LNCAP (cell line): ENCODE measurements around the gene OARD1.

Experiments
- TF ChIP-seq, protein P1 (sequence below): fragments of 450-650 bp; IDR thresholded peaks from 2 replicates; pipeline ENCODE4 v1.5.1; 2017; ENCODE audit warnings: mild to moderate bottlenecking

OARD1 gene

DNA sequence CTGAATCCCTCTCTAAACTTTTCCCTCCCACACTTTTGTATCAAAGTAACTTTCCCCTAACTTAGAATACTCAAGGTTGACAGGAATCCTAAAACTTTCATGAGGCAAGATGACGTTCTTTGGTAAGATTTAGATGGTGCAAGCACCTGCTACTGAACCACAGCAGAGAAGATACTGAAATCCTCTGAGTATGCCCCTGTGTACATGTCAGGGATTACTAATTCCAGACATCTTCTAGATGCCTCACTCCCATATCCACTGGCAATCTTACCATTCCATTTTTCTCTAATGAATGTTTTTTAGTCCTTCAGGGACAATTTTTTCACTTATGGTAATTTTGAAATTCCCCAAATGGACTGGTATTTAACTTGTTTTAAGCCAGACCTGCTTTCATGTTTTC, 10.1 kb downstream of the OARD1 start:
- TF ChIP-seq, protein P1, sequence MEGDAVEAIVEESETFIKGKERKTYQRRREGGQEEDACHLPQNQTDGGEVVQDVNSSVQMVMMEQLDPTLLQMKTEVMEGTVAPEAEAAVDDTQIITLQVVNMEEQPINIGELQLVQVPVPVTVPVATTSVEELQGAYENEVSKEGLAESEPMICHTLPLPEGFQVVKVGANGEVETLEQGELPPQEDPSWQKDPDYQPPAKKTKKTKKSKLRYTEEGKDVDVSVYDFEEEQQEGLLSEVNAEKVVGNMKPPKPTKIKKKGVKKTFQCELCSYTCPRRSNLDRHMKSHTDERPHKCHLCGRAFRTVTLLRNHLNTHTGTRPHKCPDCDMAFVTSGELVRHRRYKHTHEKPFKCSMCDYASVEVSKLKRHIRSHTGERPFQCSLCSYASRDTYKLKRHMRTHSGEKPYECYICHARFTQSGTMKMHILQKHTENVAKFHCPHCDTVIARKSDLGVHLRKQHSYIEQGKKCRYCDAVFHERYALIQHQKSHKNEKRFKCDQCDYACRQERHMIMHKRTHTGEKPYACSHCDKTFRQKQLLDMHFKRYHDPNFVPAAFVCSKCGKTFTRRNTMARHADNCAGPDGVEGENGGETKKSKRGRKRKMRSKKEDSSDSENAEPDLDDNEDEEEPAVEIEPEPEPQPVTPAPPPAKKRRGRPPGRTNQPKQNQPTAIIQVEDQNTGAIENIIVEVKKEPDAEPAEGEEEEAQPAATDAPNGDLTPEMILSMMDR, result no peak

- TF ChIP-seq, protein P1, result no peak
Observed at GRCh38 chr6:41061196-41061726, 10.9 kb downstream of the OARD1 start.

GRCh38 chr6:41059556-41059955, 12.6 kb downstream of the OARD1 start:
- TF ChIP-seq, protein P1, result no peak

GRCh38 chr6:41058783-41059181, 13.4 kb downstream of the OARD1 start:
- TF ChIP-seq, protein P1, result no peak

DNA sequence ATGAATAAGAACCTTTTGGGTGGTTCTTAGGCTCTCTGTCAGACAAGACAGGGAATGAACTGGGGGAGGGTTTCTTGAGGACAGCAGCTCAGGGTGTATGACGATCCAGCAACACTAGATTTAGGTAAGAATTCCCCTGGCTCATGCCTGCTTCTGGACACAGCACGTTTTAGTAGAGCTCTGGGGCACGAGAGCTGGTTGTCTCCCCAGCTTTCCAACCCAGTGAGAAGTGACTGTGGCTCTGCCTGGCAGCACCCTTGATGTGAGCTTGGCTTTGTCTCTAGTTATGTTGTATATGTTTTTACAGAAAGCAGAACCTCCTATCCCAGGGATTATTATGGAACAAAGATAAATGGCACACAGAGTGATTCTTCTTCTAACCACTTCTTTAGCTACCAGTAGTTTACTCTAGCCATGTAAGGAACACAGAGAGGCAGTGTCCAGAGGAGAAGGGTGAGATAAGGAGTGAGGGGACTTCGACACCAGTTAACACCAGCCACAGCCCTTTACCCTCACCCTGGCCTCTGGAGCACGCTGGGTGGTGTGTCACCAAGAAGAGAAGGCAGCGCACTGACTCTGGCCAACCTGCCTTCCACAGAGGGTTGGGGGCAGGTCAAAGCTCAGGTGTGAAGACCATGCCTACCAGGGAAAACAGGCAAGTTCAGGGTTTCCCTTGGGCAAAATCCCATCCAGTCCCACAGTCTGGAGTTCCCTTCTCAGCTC, 15.2 kb downstream of the OARD1 start:
- TF ChIP-seq, protein P1, result no peak

DNA sequence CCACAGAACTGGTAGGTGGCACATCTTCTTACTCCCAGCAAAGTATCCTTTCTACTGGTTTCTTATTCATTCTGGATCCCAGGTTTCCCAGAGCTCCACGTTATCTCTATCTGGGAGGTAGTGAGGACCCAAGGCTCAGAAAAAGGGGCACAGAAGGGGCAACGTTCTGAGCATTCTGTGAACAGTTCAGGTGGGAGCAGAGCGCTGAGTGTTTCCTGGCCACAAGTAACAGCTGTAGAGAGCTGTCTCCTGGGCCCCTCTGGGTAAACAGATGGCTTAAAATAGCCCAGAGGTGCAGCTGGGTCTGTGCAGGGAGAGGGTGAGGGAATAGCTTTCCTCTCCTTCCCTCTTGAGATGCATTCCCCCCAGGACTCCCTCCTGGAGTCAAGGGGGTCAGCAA, 17.0 kb downstream of the OARD1 start:
- TF ChIP-seq, protein P1, result no peak

DNA sequence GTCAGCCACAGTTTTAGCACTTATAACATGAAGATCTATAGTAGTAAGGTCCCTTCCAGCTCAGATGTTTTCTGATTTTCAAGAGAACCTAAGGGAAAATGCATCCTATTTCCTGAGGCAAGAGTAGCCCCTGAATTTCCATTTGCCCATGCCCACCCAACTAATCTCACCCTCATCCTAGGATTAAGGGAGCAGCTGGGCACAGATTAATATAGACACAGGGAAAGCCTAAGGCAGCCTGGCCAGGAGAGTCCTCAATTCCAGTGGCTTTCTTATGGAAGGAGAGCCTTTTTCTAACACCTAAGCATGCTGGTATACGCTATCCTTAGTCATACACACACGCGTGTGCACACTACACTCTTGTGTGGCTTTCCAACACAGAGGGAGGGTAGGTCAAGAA, 17.6 kb downstream of the OARD1 start:
- TF ChIP-seq, protein P1, result no peak
